GM04503 (cell line): ENCODE data around the gene PTPRD.
"Not testable (repeated sequence)": the region's sequence is repeated elsewhere in the genome, so short reads cannot be mapped to it uniquely, and the experiment has no call there.

ENCODE experiments used
- DNase-seq: peaks from one replicate; pipeline ENCODE4 v3.0.0-alpha.2; 2012; ENCODE audit warnings: low read depth

PTPRD gene

GRCh38 chr9:10479172-10479571 is 133.6 kb downstream of the PTPRD start:
- DNase-seq: no peak

GRCh38 chr9:10449201-10449617 is 163.6 kb downstream of the PTPRD start:
- DNase-seq: not testable (repeated sequence)

GRCh38 chr9:10447036-10447435 is 165.8 kb downstream of the PTPRD start:
- no peak for DNase-seq

GRCh38 chr9:10443868-10444204 is 169.0 kb downstream of the PTPRD start:
- DNase-seq: no peak

- no peak for DNase-seq
Measured at GRCh38 chr9:10443181-10443867, 169.5 kb downstream of the PTPRD start.

GRCh38 chr9:10438955-10439354 is 173.8 kb downstream of the PTPRD start:
- DNase-seq: no peak

GRCh38 chr9:10436756-10437155 is 176.0 kb downstream of the PTPRD start:
- DNase-seq: no peak

GRCh38 chr9:10434412-10434811 is 178.4 kb downstream of the PTPRD start:
- no peak for DNase-seq

GRCh38 chr9:10411272-10411671 is 201.5 kb downstream of the PTPRD start:
- DNase-seq: no peak

- no peak for DNase-seq
Measured at GRCh38 chr9:10403283-10403682, 209.5 kb downstream of the PTPRD start.

- DNase-seq: no peak
Measured at GRCh38 chr9:10396615-10397014, 216.2 kb downstream of the PTPRD start.

- no peak for DNase-seq
Measured at GRCh38 chr9:10387282-10387681, 225.5 kb downstream of the PTPRD start.

- DNase-seq: no peak
Measured at GRCh38 chr9:10371824-10372223, 241.0 kb downstream of the PTPRD start.

- DNase-seq: no peak
Measured at GRCh38 chr9:10366171-10366779, 246.5 kb downstream of the PTPRD start.

GRCh38 chr9:10354591-10354990 is 258.2 kb downstream of the PTPRD start:
- no peak for DNase-seq

GRCh38 chr9:10345621-10346020 is 267.2 kb downstream of the PTPRD start:
- DNase-seq: not testable (repeated sequence)

- no peak for DNase-seq
Measured at GRCh38 chr9:10341057-10341456, 271.7 kb downstream of the PTPRD start.

GRCh38 chr9:10339152-10339551 is 273.6 kb downstream of the PTPRD start:
- DNase-seq: no peak

GRCh38 chr9:10331157-10331556 is 281.6 kb downstream of the PTPRD start:
- no peak for DNase-seq

- DNase-seq: no peak
Measured at GRCh38 chr9:10282084-10282483, 330.7 kb downstream of the PTPRD start.

- DNase-seq: no peak
Measured at GRCh38 chr9:10274988-10275387, 337.8 kb downstream of the PTPRD start.

- no peak for DNase-seq
Measured at GRCh38 chr9:10274175-10274574, 338.6 kb downstream of the PTPRD start.

GRCh38 chr9:10272830-10273229 is 340.0 kb downstream of the PTPRD start:
- DNase-seq: no peak
